HUDEP-2 (cell line): ENCODE data around the gene GMCL2.
"Not testable (repeated sequence)": the region's sequence is repeated elsewhere in the genome, so short reads cannot be mapped to it uniquely, and the experiment has no call there.

Experiments used
- DNase-seq, 76 experiments: peaks; one replicate each; lab custom pipeline; 2025; ENCODE audit not compliant: unreplicated experiment in 76 of 76; lab: John Stamatoyannopoulos, UW

The GMCL2 gene

GRCh38 chr5:178187014-178187413 lies at the start of gene GMCL2:
Gene GMCL2, minus strand, starts transcription at chr5:178187371. Its CDS starts 72 bp downstream, at chr5:178187299.
- no peak for DNase-seq

DNA sequence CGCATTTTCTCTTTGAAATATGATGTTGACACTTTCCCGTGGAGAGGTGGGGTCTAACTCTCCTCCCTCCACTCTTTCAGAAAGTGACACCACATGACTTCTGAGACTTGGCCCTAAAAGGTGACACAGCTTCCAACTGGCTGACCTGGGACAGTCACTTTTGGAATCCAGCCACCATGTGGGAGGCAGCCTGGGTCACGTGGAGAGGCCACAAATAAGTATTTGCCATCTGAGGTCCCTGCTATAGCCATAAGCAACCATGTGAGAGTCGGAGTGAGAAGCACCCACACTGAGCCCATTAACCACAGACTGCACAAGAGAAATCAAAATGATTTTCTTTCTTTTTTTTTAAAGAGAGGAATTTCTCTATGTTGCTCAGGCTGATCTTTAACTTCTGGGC lies 49.5 kb upstream of the GMCL2 start:
- DNase-seq: peak in 58 of 76 experiments; percentile 6 to 84 (median 43)

DNA sequence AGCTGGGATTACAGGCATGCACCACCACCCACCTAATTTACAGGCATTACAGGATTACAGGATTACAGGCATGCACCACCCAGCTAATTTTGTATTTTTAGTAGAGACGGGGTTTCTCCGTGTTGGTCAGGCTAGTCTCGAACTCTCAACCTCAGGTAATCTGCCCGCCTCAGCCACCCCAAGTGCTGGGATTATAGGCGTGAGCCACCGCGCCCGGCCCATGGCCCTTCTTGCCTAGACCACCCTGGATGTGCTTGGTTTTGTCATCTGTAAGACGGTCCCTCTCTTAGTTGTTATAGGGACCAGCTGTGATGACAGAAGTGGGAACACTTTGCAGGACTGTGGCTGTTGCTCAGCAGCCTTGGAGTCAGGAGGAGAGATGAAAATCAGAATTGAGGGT lies 49.0 kb upstream of the GMCL2 start:
- no peak for DNase-seq

DNA sequence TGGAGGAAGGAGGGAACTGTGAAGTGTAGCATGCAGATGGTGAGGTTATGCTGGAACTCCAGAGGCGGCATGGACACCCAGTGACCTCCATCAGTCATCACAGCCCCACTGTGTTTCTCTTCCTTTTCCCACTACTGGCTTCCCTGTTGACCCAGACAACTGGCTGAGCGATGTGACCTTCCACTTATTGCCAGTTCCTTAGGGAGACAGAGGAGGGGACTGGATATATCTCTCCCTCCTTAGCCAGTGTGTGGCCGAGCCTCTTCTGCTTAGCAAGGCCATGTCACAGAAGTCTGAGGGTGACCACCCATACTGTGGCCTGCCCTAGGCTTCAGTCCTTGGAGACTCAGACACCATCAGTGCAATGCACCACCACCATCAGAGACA lies 48.4 kb upstream of the GMCL2 start:
- DNase-seq: no peak

DNA sequence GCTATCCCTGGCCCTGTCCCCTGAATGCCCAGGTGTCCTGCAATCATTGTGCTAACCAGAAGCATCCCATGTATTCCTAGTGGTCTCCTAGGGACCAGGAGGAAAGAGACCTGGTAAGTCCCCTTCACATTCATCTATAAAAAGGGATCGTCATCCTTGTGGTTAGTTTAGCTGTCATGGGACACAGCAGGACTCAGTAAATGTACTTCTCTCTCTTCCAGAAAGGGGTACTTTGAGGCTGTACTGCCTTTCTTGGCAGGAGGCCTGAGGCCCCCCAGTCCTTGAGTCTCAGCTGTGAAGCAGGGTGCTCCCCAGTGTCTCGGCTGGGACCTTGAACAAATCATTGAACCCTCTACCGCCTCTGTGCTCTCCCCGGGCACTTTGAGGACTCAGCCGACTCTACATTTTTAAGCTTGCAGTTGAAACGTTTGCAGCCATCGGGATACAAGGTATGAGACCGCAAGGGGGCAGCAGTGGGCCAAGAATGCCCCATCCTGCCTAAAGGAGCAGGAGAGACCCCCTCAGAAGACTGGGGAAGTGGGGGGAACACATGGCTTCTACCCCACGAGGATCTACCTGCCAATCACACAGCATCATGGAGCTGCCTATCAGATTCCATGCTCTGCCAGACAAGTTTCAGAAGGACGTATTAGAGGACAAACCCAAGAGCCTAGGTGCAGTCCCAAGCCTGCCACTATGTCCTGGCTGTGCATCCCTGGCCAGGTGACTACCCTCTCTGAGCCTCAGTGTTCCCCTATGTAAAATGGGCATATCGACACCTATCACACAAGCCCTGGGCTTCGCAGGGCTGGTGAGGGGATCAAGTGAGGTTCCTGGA lies 47.8 kb upstream of the GMCL2 start:
- peak in 64 of 76 experiments; percentile 9 to 76 (median 54) for DNase-seq

GRCh38 chr5:178234121-178234749 lies 47.1 kb upstream of the GMCL2 start:
- DNase-seq: no peak

DNA sequence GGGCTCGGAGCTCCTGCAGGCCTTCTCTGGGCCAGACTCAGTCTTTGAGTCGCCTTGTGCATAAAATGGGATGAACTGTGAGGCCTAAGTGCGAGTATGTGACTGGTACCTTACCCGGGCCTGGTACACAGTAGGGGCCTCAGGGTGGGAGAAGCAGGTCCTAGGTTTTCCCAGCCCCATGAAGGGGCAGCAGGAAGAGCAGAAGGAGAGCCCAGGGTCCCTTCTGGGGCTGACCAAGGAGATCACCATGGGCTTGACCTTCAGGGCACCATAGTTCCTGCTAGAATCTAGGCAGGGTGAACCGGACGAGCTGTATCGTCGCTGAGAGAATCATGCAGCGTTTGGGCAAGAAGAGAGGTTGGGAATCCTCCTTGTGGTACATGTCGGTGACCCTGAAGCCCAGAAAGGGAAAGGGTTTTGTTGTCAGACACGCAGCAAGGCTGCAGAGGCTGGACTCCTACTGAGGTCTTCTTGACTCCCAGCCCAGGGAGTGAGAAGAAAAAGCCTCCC lies 45.8 kb upstream of the GMCL2 start:
- DNase-seq: no peak

- DNase-seq: peak in 53 of 76 experiments; percentile 15 to 76 (median 52)
These were observed 45.2 kb upstream of the GMCL2 start, which contains the start of gene PHYKPL for GRCh38 chr5:178232124-178232919. Gene PHYKPL, minus strand, starts transcription at chr5:178232802. Its CDS starts 252 bp downstream, at chr5:178232550.

- no peak for DNase-seq
These were observed 44.5 kb upstream of the GMCL2 start for GRCh38 chr5:178231539-178232123.

DNA sequence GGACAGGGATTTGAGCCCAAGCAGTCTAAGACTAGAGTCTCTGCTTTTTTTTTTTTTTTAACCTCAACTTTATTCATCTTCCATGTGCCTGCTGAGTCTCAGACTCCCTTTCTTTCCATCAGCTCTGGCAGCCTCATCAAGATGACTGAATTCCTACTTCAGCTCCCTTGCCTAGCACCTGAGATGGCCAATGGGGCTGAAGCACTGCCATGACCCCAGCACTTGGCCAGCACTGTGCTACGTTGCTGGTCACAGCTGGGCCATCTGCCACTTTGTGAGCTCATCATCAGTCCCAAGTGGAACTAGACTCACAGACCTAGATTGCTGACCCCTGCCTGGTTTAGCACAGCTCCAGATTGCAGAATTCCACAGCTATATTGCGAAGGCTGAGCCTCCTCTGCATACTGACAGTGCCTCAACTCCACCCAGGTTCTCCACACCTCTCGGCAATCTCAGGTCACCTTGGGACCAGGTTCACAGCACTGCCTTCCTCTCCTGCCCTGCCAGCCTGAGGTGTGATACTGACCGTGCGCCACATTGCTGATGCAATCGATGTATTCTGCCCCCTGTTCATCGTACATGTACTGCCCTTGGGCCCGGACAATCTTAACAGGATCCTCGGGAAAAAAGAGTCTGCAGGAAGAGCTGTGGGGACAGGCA lies 43.8 kb upstream of the GMCL2 start:
- peak in 4 of 76 experiments; percentile 11 to 22 (median 16) for DNase-seq

DNA sequence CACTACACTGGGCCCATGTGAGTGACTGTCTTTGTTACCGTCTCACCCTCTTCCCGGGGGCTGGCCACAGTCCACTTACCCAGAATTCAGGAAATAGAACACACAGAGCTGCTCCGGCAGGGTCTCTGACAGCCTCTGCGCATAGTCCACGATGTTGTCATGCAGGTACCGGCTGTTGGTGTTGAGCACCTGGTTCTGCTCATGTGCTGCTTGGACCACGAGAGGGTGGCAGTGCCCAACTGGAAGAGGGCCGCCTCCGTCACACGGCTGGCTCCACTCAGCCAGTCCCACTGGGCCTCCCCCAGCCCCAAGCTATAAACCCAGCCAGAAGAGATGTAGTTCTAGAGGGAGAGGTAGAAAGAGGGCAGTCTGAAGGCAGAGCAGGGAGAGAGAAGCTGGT lies 42.7 kb upstream of the GMCL2 start:
- DNase-seq: no peak

GRCh38 chr5:178229111-178229510 lies 41.9 kb upstream of the GMCL2 start:
- DNase-seq: not testable (repeated sequence)

GRCh38 chr5:178228609-178229008 lies 41.4 kb upstream of the GMCL2 start:
- DNase-seq: no peak

GRCh38 chr5:178227929-178228328 lies 40.8 kb upstream of the GMCL2 start:
- no peak for DNase-seq

- no peak for DNase-seq
These were observed 40.0 kb upstream of the GMCL2 start for GRCh38 chr5:178227138-178227659.

DNA sequence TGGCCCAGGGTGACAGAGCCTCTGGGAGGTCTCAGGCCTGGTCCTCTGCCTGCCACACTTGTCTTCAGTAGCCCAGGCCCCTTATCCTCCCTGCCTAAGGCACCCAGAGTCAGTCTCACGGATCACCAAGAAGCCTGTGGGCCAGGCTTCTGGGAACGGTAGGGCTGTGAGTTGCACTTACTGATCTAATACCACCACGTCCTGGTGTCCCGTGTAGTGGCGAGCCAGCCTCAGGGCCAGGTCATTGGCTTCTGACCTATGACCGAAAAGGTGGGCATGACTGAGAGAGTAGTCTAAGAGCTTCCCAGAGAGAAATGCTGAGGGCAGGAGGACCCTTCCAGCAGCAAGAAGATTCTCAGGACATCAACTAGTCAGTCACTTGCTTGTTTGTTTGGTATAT lies 38.0 kb upstream of the GMCL2 start:
- DNase-seq: no peak

- DNase-seq: no peak
These were observed 37.2 kb upstream of the GMCL2 start for GRCh38 chr5:178224403-178224802.

DNA sequence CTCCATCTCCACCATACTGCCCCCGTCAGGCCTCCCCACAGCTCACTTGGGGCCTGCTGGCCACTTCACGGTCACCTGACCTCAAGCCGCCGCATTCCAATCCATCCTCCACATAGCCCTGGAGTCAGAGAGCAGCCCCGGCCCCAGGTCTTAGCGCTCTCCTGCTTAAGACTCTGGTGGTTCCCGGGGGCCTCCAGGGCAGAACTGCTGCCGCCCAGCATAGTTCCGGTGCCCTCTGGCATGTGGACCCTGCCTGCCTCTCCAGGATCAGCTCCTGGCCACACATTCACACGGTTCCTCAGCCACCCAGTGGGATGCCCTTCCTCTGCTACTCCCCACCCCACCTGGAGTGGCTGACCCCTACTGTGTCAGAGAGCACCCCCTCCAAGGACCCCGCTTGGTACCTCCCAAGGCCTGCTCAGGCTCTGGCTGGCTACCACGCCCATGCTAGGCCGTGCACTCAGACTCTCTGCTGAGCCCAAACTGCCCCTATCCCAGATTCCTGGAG lies 36.7 kb upstream of the GMCL2 start:
- DNase-seq: no peak

DNA sequence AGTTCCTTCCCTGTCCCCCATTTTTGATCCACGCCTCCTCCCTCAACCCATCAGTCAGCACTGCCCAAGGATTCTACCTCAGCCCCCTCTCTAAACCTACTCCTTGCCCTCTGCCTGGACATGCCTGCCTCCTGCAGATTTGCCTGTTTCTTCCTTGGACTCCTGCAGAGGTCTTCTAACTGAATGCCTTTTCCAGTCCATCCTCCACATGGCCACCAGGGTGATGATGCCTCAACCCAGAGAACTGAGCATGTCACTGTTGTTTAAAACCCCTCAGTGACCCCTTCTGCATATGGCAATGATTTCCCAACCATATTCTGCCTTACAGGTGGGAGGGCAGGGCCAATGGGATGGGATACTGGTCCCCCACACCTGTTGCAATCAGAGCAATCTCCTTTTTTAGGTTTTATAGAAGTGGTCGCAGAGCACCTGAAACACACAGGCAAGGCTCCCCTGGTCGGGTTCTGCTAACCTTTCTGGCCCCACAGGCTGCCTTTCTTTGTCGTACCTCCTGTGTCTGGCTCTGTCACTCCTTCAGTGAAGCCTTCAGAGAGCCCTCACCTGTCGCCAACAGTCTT lies 36.1 kb upstream of the GMCL2 start:
- DNase-seq: peak in 1 of 76 experiments; percentile 8
